HG02852 (cell line): ENCODE measurements around the gene ACVR1B.
A peak's percentile ranks its signal among the peaks of the same experiment; 100 is the strongest.

Source experiments
- ATAC-seq: cut with Tn5 transposase; IDR thresholded peaks from one replicate; pipeline ENCODE4 v1.9.1; 2021; ENCODE audit warnings: mild to moderate bottlenecking, moderate library complexity; ENCODE audit not compliant: unreplicated experiment

The ACVR1B gene

GRCh38 chr12:51917041-51917590, 34.4 kb upstream of the ACVR1B start:
- ATAC-seq = no peak

- no peak for ATAC-seq
Observed at GRCh38 chr12:51917746-51918453, 33.6 kb upstream of the ACVR1B start.

- no peak for ATAC-seq
Observed at GRCh38 chr12:51920046-51920445, 31.5 kb upstream of the ACVR1B start.

- no peak for ATAC-seq
Observed at GRCh38 chr12:51921017-51921725, 30.3 kb upstream of the ACVR1B start.

- no peak for ATAC-seq
Observed at GRCh38 chr12:51922146-51922545, 29.4 kb upstream of the ACVR1B start.

GRCh38 chr12:51922762-51923505, 28.6 kb upstream of the ACVR1B start:
- ATAC-seq = no peak

GRCh38 chr12:51923506-51924365, 27.8 kb upstream of the ACVR1B start:
- ATAC-seq = peak; percentile 42

- peak; percentile 63 for ATAC-seq
Observed at GRCh38 chr12:51924551-51925319, 26.8 kb upstream of the ACVR1B start.

- no peak for ATAC-seq
Observed at GRCh38 chr12:51925346-51926063, 26.0 kb upstream of the ACVR1B start.

- ATAC-seq = no peak
Observed at GRCh38 chr12:51926064-51926632, 25.4 kb upstream of the ACVR1B start.

- ATAC-seq = no peak
Observed at GRCh38 chr12:51926718-51927117, 24.8 kb upstream of the ACVR1B start.

- ATAC-seq = no peak
Observed at GRCh38 chr12:51932218-51933076, 19.1 kb upstream of the ACVR1B start.

- ATAC-seq = no peak
Observed at GRCh38 chr12:51934080-51934479, 17.4 kb upstream of the ACVR1B start.

- no peak for ATAC-seq
Observed at GRCh38 chr12:51937926-51938325, 13.6 kb upstream of the ACVR1B start.

- ATAC-seq = no peak
Observed at GRCh38 chr12:51938726-51939125, 12.8 kb upstream of the ACVR1B start.

- ATAC-seq = no peak
Observed at GRCh38 chr12:51941011-51941581, 10.4 kb upstream of the ACVR1B start.

GRCh38 chr12:51941604-51942003, 9.9 kb upstream of the ACVR1B start:
- ATAC-seq = no peak

GRCh38 chr12:51942056-51942455, 9.4 kb upstream of the ACVR1B start:
- ATAC-seq = no peak
